Activated CD4-positive, alpha-beta T cell treated with anti-CD3 and anti-CD28 coated beads, Interleukin-2, amount 10 ng/mL, durations not matched to agents 7 days and 5 days (primary cell): ENCODE measurements around the gene PPP6R2. TPM values are rescaled to one million over a fixed set of nuclear protein-coding genes. Genes with fewer than 3 reads are reported as not detected.
A peak's percentile ranks its signal among the peaks of the same experiment; 100 is the strongest.

Experiments used
- CTCF ChIA-PET: fragments of 350-600 bp; sonication (Branson Sonifier 250); formaldehyde crosslinking; loops from one replicate; lab custom pipeline; 2021; ENCODE audit warnings: antibody characterized with exemption; lab: Charles Lee
- POLR2A ChIA-PET: fragments of 350-600 bp; sonication (Branson Sonifier 250); formaldehyde crosslinking; loops from one replicate; lab custom pipeline; 2021; ENCODE audit warnings: antibody characterized with exemption; lab: Charles Lee
- DNase-seq: peaks from one replicate; pipeline ENCODE4 v3.0.0-alpha.2; 2020
- H3K27ac Mint-ChIP-seq: one replicate; pipeline ENCODE4 v1.8.0; 2021; ENCODE audit warnings: mild to moderate bottlenecking, moderate library complexity, mixed read lengths
- H3K27me3 Mint-ChIP-seq: one replicate; pipeline ENCODE4 v1.8.0; 2021; ENCODE audit warnings: mixed read lengths
- H3K36me3 Mint-ChIP-seq: one replicate; pipeline ENCODE4 v1.8.0; 2021; ENCODE audit warnings: low read depth, mixed read lengths
- H3K4me1 Mint-ChIP-seq: one replicate; pipeline ENCODE4 v1.8.0; 2021; ENCODE audit warnings: mixed read lengths
- H3K4me3 Mint-ChIP-seq: one replicate; pipeline ENCODE4 v1.8.0; 2021; ENCODE audit warnings: mild to moderate bottlenecking, moderate library complexity, mixed read lengths
- H3K9me3 Mint-ChIP-seq: one replicate; pipeline ENCODE4 v1.8.0; 2021; ENCODE audit warnings: mixed read lengths
- total RNA-seq, 2 experiments: library from RNA; stranded (reverse); gene quantifications; one replicate each; pipeline ENCODE4 v1.2.3, GENCODE V29; 2021

Gene PPP6R2
- total RNA-seq, 2 experiments from 2014 or later = 55.6 to 67.6 TPM

GRCh38 chr22:50437511-50438304 is 94.6 kb downstream of the PPP6R2 start:
- ChIA-PET CTCF (interaction anchor here (0.8 to 1.9 kb wide), 2 partner anchors 48 to 61 kb away, joined by 4 read pairs; partner anchors contain the start of gene MIOX), POLR2A (no interaction called here)
- Mint-ChIP-seq H3K9me3 (no peaks in the 10 kb centered on the region), H3K4me3 (no peak overlapping the region), H3K4me1 (no peaks in the 10 kb centered on the region), H3K27me3 (no peaks in the 10 kb centered on the region), H3K27ac (no peak overlapping the region), H3K36me3 (peaks cover 3% of the 10 kb centered on the region)
- no peak for DNase-seq

GRCh38 chr22:50438305-50439275 is 95.5 kb downstream of the PPP6R2 start:
- Mint-ChIP-seq H3K36me3 (peaks cover 8% of the 10 kb centered on the region), H3K27me3 (no peaks in the 10 kb centered on the region), H3K27ac (peak overlapping the region; percentile 64), H3K4me3 (no peak overlapping the region), H3K9me3 (no peaks in the 10 kb centered on the region), H3K4me1 (peaks cover 3% of the 10 kb centered on the region)
- CTCF ChIA-PET = interaction anchor here (0.5 to 1.9 kb wide), 4 partner anchors 10 to 87 kb away, joined by 3 to 6 read pairs (median 4); partner anchors contain the start of genes MIOX and SCO2
- DNase-seq = no peak
- POLR2A ChIA-PET = interaction anchor here (0.6 kb wide), 1 partner anchor 12 kb away, joined by 4 read pairs; no protein-coding TSS in a partner anchor

GRCh38 chr22:50439314-50439870 is 96.3 kb downstream of the PPP6R2 start:
- Mint-ChIP-seq H3K27me3 (no peaks in the 10 kb centered on the region), H3K36me3 (peaks cover 8% of the 10 kb centered on the region), H3K4me1 (peaks cover 3% of the 10 kb centered on the region), H3K9me3 (no peaks in the 10 kb centered on the region), H3K27ac (no peak overlapping the region), H3K4me3 (no peak overlapping the region)
- no peak for DNase-seq
- POLR2A ChIA-PET = interaction anchor here (0.6 kb wide), 1 partner anchor 11 kb away, joined by 4 read pairs; no protein-coding TSS in a partner anchor
- CTCF ChIA-PET = interaction anchor here (1.3 to 1.6 kb wide), 3 partner anchors 11 to 86 kb away, joined by 3 to 5 read pairs (median 3); partner anchors contain the start of gene SCO2

- peaks cover 9% of the 10 kb centered on the region for H3K36me3 Mint-ChIP-seq
- no peak for DNase-seq
- POLR2A ChIA-PET = no interaction called here
- CTCF ChIA-PET = interaction anchor here (1.3 to 1.6 kb wide), 3 partner anchors 11 to 86 kb away, joined by 3 to 5 read pairs (median 3); partner anchors contain the start of gene SCO2
- H3K4me3 Mint-ChIP-seq = no peak overlapping the region
- no peaks in the 10 kb centered on the region for H3K9me3 Mint-ChIP-seq
- H3K27me3 Mint-ChIP-seq = no peaks in the 10 kb centered on the region
- peaks cover 3% of the 10 kb centered on the region for H3K4me1 Mint-ChIP-seq
- no peak overlapping the region for H3K27ac Mint-ChIP-seq
These were observed 96.8 kb downstream of the PPP6R2 start for GRCh38 chr22:50439871-50440331.

GRCh38 chr22:50440544-50441249 is 97.6 kb downstream of the PPP6R2 start:
- H3K4me1 Mint-ChIP-seq = peaks cover 10% of the 10 kb centered on the region

GRCh38 chr22:50441428-50441993 is 98.4 kb downstream of the PPP6R2 start:
- ChIA-PET POLR2A (no interaction called here), CTCF (interaction anchor here (1.5 kb wide), 1 partner anchor 11 kb away, joined by 3 read pairs; no protein-coding TSS in a partner anchor)
- H3K9me3 Mint-ChIP-seq = no peaks in the 10 kb centered on the region
- peaks cover 13% of the 10 kb centered on the region for H3K4me1 Mint-ChIP-seq
- no peak for DNase-seq
- no peak overlapping the region for H3K4me3 Mint-ChIP-seq
- H3K36me3 Mint-ChIP-seq = peaks cover 14% of the 10 kb centered on the region
- no peak overlapping the region for H3K27ac Mint-ChIP-seq
- H3K27me3 Mint-ChIP-seq = no peaks in the 10 kb centered on the region

More at GRCh38 chr22:50440544-50441249, 97.6 kb downstream of the PPP6R2 start:
- DNase-seq = no peak
- ChIA-PET POLR2A (no interaction called here), CTCF (interaction anchor here (1.5 to 1.6 kb wide), 3 partner anchors 10 to 28 kb away, joined by 3 to 5 read pairs (median 3); no protein-coding TSS in a partner anchor)
- Mint-ChIP-seq H3K27me3 (no peaks in the 10 kb centered on the region), H3K27ac (no peak overlapping the region), H3K9me3 (no peaks in the 10 kb centered on the region), H3K36me3 (peaks cover 12% of the 10 kb centered on the region), H3K4me3 (no peak overlapping the region)

- DNase-seq = no peak
- peaks cover 16% of the 10 kb centered on the region for H3K36me3 Mint-ChIP-seq
- no peaks in the 10 kb centered on the region for H3K9me3 Mint-ChIP-seq
- peak overlapping the region; percentile 68 for H3K27ac Mint-ChIP-seq
- peaks cover 13% of the 10 kb centered on the region for H3K4me1 Mint-ChIP-seq
- ChIA-PET POLR2A (no interaction called here), CTCF (interaction anchor here (2.0 kb wide), 1 partner anchor 13 kb away, joined by 6 read pairs; no protein-coding TSS in a partner anchor)
- H3K27me3 Mint-ChIP-seq = no peaks in the 10 kb centered on the region
- no peak overlapping the region for H3K4me3 Mint-ChIP-seq
These were observed 100.1 kb downstream of the PPP6R2 start for GRCh38 chr22:50443197-50443596.

GRCh38 chr22:50443801-50444625 is 100.9 kb downstream of the PPP6R2 start:
- Mint-ChIP-seq H3K36me3 (peaks cover 22% of the 10 kb centered on the region), H3K27ac (peak overlapping the region; percentile 36), H3K9me3 (no peaks in the 10 kb centered on the region), H3K4me3 (no peak overlapping the region), H3K27me3 (no peaks in the 10 kb centered on the region), H3K4me1 (peaks cover 16% of the 10 kb centered on the region)
- POLR2A ChIA-PET = no interaction called here
- CTCF ChIA-PET = interaction anchor here (1.2 to 2.0 kb wide), 4 partner anchors 10 to 167 kb away, joined by 4 to 9 read pairs (median 6); no protein-coding TSS in a partner anchor
- no peak for DNase-seq

GRCh38 chr22:50444663-50445062 is 101.5 kb downstream of the PPP6R2 start:
- DNase-seq = no peak
- no peak overlapping the region for H3K4me3 Mint-ChIP-seq
- H3K9me3 Mint-ChIP-seq = no peaks in the 10 kb centered on the region
- peaks cover 18% of the 10 kb centered on the region for H3K4me1 Mint-ChIP-seq
- H3K27ac Mint-ChIP-seq = peak overlapping the region; percentile 41
- peaks cover 28% of the 10 kb centered on the region for H3K36me3 Mint-ChIP-seq
- ChIA-PET CTCF (interaction anchor here (1.2 to 2.0 kb wide), 5 partner anchors 9 to 168 kb away, joined by 4 to 9 read pairs (median 6); no protein-coding TSS in a partner anchor), POLR2A (interaction anchor here (0.5 kb wide), 1 partner anchor 245 kb away, joined by 3 read pairs; no protein-coding TSS in a partner anchor)
- H3K27me3 Mint-ChIP-seq = no peaks in the 10 kb centered on the region

GRCh38 chr22:50445071-50445879 is 102.1 kb downstream of the PPP6R2 start:
- Mint-ChIP-seq H3K27ac (peak overlapping the region; percentile 81), H3K9me3 (no peaks in the 10 kb centered on the region), H3K4me3 (peak overlapping the region; percentile 30), H3K4me1 (peaks cover 20% of the 10 kb centered on the region), H3K36me3 (peaks cover 30% of the 10 kb centered on the region), H3K27me3 (no peaks in the 10 kb centered on the region)
- ChIA-PET POLR2A (interaction anchor here (0.5 kb wide), 1 partner anchor 245 kb away, joined by 3 read pairs; no protein-coding TSS in a partner anchor), CTCF (interaction anchor here (1.2 to 2.0 kb wide), 4 partner anchors 8 to 169 kb away, joined by 4 to 9 read pairs (median 6); no protein-coding TSS in a partner anchor)
- no peak for DNase-seq
